ENCODE data around the gene AMER3. TPM values are rescaled to one million over a fixed set of nuclear protein-coding genes. Genes with fewer than 3 reads are reported as not detected.

AMER3 gene
- total and polyA plus RNA-seq, 2 of the 4 experiments (the other 2 are of a cell fraction) = not detected

GRCh38 chr2:130735200-130735599, 20.1 kb upstream of the AMER3 start:
- no peaks in the 10 kb centered on the region for H3K36me3 ChIP-seq (ENCODE audit: control insufficient read depth, insufficient read depth, low read length)
- no peaks in the 10 kb centered on the region for H3K79me1 ChIP-seq (ENCODE audit: low read depth in 1 of 2, low read length in 2 of 2)
- H2BK15ac ChIP-seq (ENCODE audit: low read depth, low read length) = no peak overlapping the region
- no peak overlapping the region for H3K14ac ChIP-seq (replicated peaks; ENCODE audit: low read depth, low read length)
- no peak overlapping the region for H4K5ac ChIP-seq (ENCODE audit: low read depth, low read length)
- intact Hi-C loops (cut with micrococcal nuclease) = no loop called here
- no peak overlapping the region for H3K4ac ChIP-seq (ENCODE audit: low read depth, low read length)
- no peak overlapping the region for H3K4me3 ChIP-seq (ENCODE audit: insufficient read depth, low read depth, low read length)
- H4K20me1 ChIP-seq (ENCODE audit: insufficient read depth, low read length) = no peaks in the 10 kb centered on the region
- H3K4me1 ChIP-seq (ENCODE audit: control insufficient read depth, insufficient read depth, low read length) = no peaks in the 10 kb centered on the region
- H3K56ac ChIP-seq (ENCODE audit: extremely low read depth, insufficient read depth, low read length) = no peak overlapping the region
- no peak overlapping the region for H3K27ac ChIP-seq (ENCODE audit: insufficient read depth, low read length)
- no peak overlapping the region for H2AK9ac ChIP-seq (replicated peaks; ENCODE audit: low read depth, low read length, poor library complexity)
- ChIA-PET POLR2A (ENCODE audit: unreplicated experiment) (no interaction called here), CTCF (no interaction called here)
- H3K23ac ChIP-seq (ENCODE audit: low read depth, low read length) = no peak overlapping the region
- no TSS peak for BruUV-seq (replicated peaks)
- WGBS, 2 experiments (ENCODE audit: extremely low coverage in 2 of 2, insufficient read length in 1 of 2) = no CpG with 5 or more reads among the region's 3 CpGs
- no peak overlapping the region for H2BK120ac ChIP-seq (ENCODE audit: low read depth, low read length)
- H2BK5ac ChIP-seq (ENCODE audit: low read depth, low read length, poor library complexity, severe bottlenecking) = no peak overlapping the region
- no peak for ATAC-seq (ENCODE audit: low read depth)
- H2BK20ac ChIP-seq (ENCODE audit: low read depth, low read length) = no peak overlapping the region
- no peaks in the 10 kb centered on the region for H3K27me3 ChIP-seq (ENCODE audit: control insufficient read depth, insufficient read depth, low read length)
- H3K18ac ChIP-seq (ENCODE audit: low read depth, low read length) = no peak overlapping the region
- dilution Hi-C loops (cut with HindIII; ENCODE audit: low sequenced_read_pairs, unreplicated experiment) = no loop called here
- no peak overlapping the region for H3K4me2 ChIP-seq (ENCODE audit: low read depth, low read length)
- H3K9me1 ChIP-seq (ENCODE audit: insufficient read depth, low read length) = no peaks in the 10 kb centered on the region
- no peak overlapping the region for H2AFZ ChIP-seq (replicated peaks; ENCODE audit: low read length, poor library complexity)
- no peak overlapping the region for H4K91ac ChIP-seq (ENCODE audit: insufficient read depth, low read depth, low read length)
- in situ Hi-C loops (cut with MboI; ENCODE audit: low sequenced_read_pairs) = no loop called here
- no peak for DNase-seq
- 0 out of 2 replicates have a peak, but pooled peaks cover 2% of the 10 kb centered on the region for H3K9me3 ChIP-seq (ENCODE audit: control insufficient read depth, insufficient read depth, low read length)
- H2AK5ac ChIP-seq (ENCODE audit: low read depth, low read length) = no peak overlapping the region
- no peak overlapping the region for H4K8ac ChIP-seq (ENCODE audit: low read depth in 2 of 2, low read length in 2 of 2)
- TF ChIP-seq NFE2L2 (IDR thresholded peaks at IDR 0.05; ENCODE audit: low read depth, low read length) (no peak), CEBPB (IDR thresholded peaks at IDR 0.05; ENCODE audit: low read depth, low read length) (no peak), ELK1 (IDR thresholded peaks at IDR 0.05; ENCODE audit: borderline replicate concordance, low read depth, low read length) (no peak), POLR2A (IDR thresholded peaks at IDR 0.05; ENCODE audit: low read depth, low read length) (no peak), USF2 (IDR thresholded peaks at IDR 0.05; ENCODE audit: low read depth, low read length) (no peak)
- no peak overlapping the region for H3K9ac ChIP-seq (ENCODE audit: low read depth, low read length)
